Skeletal muscle tissue (tissue), 4 donors: ENCODE results near the gene NF1. TPM values are rescaled to one million over a fixed set of nuclear protein-coding genes. Genes with fewer than 3 reads are reported as not detected.

Experiments used
- H3K27ac ChIP-seq: one replicate; pipeline ENCODE4 v1.7.0; 2013; ENCODE audit warnings: mild to moderate bottlenecking, low read depth, low read length, inconsistent platforms
- H3K27me3 ChIP-seq, 3 donors: one replicate each; pipeline ENCODE4 v1.7.0; 2013; ENCODE audit warnings: low read length in 3 of 3; ENCODE audit not compliant: control insufficient read depth in 3 of 3, insufficient read depth in 3 of 3
- H3K36me3 ChIP-seq, 3 donors: one replicate each; pipeline ENCODE4 v1.7.0; 2013; ENCODE audit warnings: low read length in 3 of 3; ENCODE audit not compliant: control insufficient read depth in 3 of 3, insufficient read depth in 3 of 3
- H3K4me1 ChIP-seq, 3 donors: one replicate each; pipeline ENCODE4 v1.7.0; 2013; ENCODE audit warnings: low read length in 3 of 3, mild to moderate bottlenecking in 3 of 3; ENCODE audit not compliant: control insufficient read depth in 3 of 3, insufficient read depth in 3 of 3
- H3K4me3 ChIP-seq, 3 donors: one replicate each; pipeline ENCODE4 v1.7.0; 2013; ENCODE audit warnings: low read length in 3 of 3
- H3K9ac ChIP-seq, 3 donors: one replicate each; pipeline ENCODE4 v1.7.0; 2013; ENCODE audit warnings: low read length in 3 of 3, mild to moderate bottlenecking in 3 of 3, moderate library complexity in 2 of 3, low read depth in 1 of 3
- H3K9me3 ChIP-seq, 3 donors: one replicate each; pipeline ENCODE4 v1.7.0; 2013; ENCODE audit warnings: low read length in 3 of 3; ENCODE audit not compliant: control insufficient read depth in 3 of 3
- total RNA-seq: library from RNA; depleted of rRNA; stranded (reverse); fragments of >200 nt; gene quantifications from one replicate; pipeline ENCODE4 v1.2.3, GENCODE V29; 2014
- donor health status: Osteomylitis.

Gene NF1
- total RNA-seq, 1 donor from 2014 or later, result 76.2 TPM

DNA sequence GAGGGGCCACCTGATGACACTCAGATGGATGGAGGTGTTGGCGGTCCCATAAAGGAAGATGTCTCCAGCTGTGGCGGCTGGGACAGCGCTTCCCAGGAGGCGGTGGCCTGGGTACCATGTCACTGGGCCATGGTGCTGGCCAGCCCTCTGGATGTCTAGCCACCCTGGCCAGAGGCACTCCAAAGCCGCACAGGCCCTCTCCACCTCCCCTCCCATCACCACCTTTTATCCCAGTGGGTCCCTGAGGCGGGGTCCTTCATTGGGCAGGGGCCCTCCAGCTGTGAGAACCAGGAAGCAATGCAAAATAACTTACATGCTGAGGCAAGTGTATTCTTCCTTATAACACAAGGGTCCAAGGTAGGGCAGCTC lies 319.8 kb downstream of the NF1 start:
- no peaks in the 10 kb centered on the region for H3K36me3 ChIP-seq
- no peak overlapping the region for H3K27ac ChIP-seq
- H3K4me3 ChIP-seq, result no peak overlapping the region
- peaks cover 6 to 8% (median 7%) of the 10 kb centered on the region in 3 donors for H3K4me1 ChIP-seq
- H3K9ac ChIP-seq, result peak overlapping the region in 1 of 3 donors; percentile 6
- peaks cover 0 to 6% (median 2%) of the 10 kb centered on the region in 3 donors for H3K27me3 ChIP-seq
- no peaks in the 10 kb centered on the region for H3K9me3 ChIP-seq

DNA sequence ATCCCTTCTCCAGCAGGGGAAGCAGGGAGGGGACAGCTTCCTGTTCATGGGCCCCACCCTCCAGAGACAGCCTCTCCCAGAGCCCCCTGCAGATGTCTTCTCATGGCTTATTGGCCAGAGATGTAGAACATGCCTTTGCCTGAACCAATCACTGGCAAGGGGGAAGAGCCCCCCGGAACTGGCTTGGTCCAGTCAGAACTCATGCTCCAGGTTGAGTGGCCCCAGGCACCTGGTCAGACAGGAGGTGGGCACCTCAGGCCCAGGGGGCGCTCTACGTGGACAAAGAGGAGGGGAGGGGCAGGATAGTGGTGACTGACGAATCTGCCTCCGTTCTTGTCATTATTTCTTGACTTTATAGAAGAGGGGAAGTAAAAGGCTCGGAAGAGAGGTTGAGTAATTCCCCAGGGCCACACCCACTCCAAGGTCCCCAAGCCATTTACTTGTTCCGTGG lies 320.3 kb downstream of the NF1 start:
- H3K9me3 ChIP-seq, result no peaks in the 10 kb centered on the region
- no peak overlapping the region for H3K4me3 ChIP-seq
- H3K27ac ChIP-seq, result no peak overlapping the region
- peaks cover 0 to 6% (median 2%) of the 10 kb centered on the region in 3 donors for H3K27me3 ChIP-seq
- peaks cover 6 to 8% (median 7%) of the 10 kb centered on the region in 3 donors for H3K4me1 ChIP-seq
- H3K9ac ChIP-seq, result no peak overlapping the region
- H3K36me3 ChIP-seq, result no peaks in the 10 kb centered on the region

GRCh38 chr17:31415640-31416502 lies 321.1 kb downstream of the NF1 start:
- peaks cover 6 to 8% (median 7%) of the 10 kb centered on the region in 3 donors for H3K4me1 ChIP-seq
- H3K36me3 ChIP-seq, result no peaks in the 10 kb centered on the region
- peaks cover 0 to 6% (median 2%) of the 10 kb centered on the region in 3 donors for H3K27me3 ChIP-seq
- no peak overlapping the region for H3K4me3 ChIP-seq
- no peaks in the 10 kb centered on the region for H3K9me3 ChIP-seq
- H3K27ac ChIP-seq, result no peak overlapping the region
- H3K9ac ChIP-seq, result no peak overlapping the region

DNA sequence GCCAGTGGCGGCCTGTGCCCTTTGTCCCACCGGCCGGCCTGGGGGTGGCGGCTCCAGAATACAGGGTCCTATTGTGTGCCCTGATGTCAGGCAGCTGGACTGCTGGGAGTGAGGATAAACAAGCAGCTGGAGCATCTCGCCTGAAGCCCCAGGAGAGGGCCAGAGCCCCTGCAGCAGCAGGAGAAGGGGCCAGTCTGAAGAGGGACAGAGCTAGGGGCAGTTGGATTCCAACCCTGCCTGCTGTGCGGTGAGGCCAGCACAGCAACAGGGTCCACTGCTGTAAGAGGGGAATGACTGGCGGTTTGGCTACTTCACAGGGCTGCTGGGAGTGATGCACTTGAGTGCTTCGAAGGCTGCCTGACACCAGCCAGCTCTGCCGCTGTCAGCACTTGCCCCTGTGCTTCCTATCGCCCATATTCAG lies 321.7 kb downstream of the NF1 start:
- H3K27ac ChIP-seq, result no peak overlapping the region
- peaks cover 6 to 8% (median 7%) of the 10 kb centered on the region in 3 donors for H3K4me1 ChIP-seq
- no peaks in the 10 kb centered on the region for H3K9me3 ChIP-seq
- H3K4me3 ChIP-seq, result no peak overlapping the region
- H3K36me3 ChIP-seq, result no peaks in the 10 kb centered on the region
- peaks cover 0 to 6% (median 2%) of the 10 kb centered on the region in 3 donors for H3K27me3 ChIP-seq
- no peak overlapping the region for H3K9ac ChIP-seq

DNA sequence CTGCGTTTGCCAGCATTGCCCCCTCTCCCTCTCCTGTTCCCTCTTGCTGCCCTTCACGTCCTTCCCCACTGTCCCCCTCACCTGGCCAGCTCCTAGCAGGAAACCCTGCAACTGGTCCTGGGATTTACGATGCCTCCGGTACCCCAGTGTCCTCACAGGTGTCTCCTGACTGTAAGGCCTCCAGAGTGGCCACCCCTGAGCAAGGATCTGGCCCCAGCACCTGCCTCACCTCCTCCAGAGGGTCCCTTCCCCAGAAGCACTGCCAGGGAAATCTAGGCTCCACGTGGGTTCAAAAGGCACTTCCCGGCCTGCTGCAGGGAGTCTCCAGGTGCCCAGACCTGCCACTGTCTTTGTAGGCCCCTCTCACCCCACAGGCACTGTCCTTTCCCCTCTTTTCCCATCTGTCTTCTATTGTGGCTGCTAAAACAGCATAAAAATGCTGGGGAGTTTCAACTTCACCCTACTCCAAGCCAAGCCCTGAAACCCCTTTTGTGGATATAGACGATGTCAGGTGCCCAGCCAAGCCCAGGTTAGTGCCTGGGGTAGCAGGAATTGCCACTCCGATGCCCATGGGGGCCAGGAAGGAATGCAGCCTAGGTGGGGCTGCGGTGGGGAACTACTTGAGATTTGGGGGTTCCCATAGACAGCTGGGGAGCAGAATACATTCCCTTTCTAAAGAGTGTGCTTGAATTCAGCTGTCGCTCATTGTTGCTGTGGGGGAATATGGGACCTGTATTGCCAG lies 322.4 kb downstream of the NF1 start:
- H3K4me1 ChIP-seq, result peaks cover 6 to 8% (median 7%) of the 10 kb centered on the region in 3 donors
- H3K36me3 ChIP-seq, result no peaks in the 10 kb centered on the region
- no peak overlapping the region for H3K27ac ChIP-seq
- H3K27me3 ChIP-seq, result peaks cover 0 to 5% (median 2%) of the 10 kb centered on the region in 3 donors
- no peak overlapping the region for H3K4me3 ChIP-seq
- H3K9me3 ChIP-seq, result no peaks in the 10 kb centered on the region
- H3K9ac ChIP-seq, result no peak overlapping the region

GRCh38 chr17:31418773-31419350 lies 324.1 kb downstream of the NF1 start:
- Histone ChIP-seq H3K4me1 (peaks cover 3 to 6% (median 5%) of the 10 kb centered on the region in 3 donors), H3K27me3 (peaks cover 0 to 2% (median 0%) of the 10 kb centered on the region in 3 donors), H3K36me3 (no peaks in the 10 kb centered on the region), H3K27ac (no peak overlapping the region), H3K9me3 (no peaks in the 10 kb centered on the region), H3K9ac (no peak overlapping the region), H3K4me3 (no peak overlapping the region)

DNA sequence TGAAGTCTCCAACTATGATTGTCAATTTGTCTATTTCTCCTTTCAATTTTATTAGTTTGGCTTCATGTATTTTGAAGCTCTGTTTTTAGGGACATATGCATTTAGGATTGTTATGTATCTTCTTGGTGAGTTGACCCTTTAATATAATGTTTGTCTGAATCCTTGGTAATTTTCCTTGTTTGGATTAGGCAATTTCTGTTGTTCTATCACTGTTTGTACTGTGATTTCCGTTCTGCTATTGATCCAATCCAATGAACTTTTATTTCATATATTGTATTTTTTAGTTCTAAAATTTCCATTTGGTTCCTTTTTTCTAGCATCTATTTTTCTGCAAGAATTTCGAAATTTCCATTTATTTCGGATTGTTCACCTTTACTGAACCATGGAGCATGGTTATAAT lies 327.7 kb downstream of the NF1 start:
- Histone ChIP-seq H3K9ac (no peak overlapping the region), H3K27me3 (peaks cover 2 to 11% (median 2%) of the 10 kb centered on the region in 3 donors), H3K27ac (no peak overlapping the region), H3K4me3 (no peak overlapping the region), H3K4me1 (peaks cover 0 to 4% (median 0%) of the 10 kb centered on the region in 3 donors), H3K9me3 (no peaks in the 10 kb centered on the region), H3K36me3 (no peaks in the 10 kb centered on the region)

- Histone ChIP-seq H3K36me3 (no peaks in the 10 kb centered on the region), H3K27me3 (peaks cover 4 to 25% (median 15%) of the 10 kb centered on the region in 3 donors)
These were observed 330.1 kb downstream of the NF1 start for GRCh38 chr17:31424944-31425281.

GRCh38 chr17:31425282-31426040 lies 330.7 kb downstream of the NF1 start:
- Histone ChIP-seq H3K36me3 (no peaks in the 10 kb centered on the region), H3K4me1 (peaks cover 3 to 16% (median 9%) of the 10 kb centered on the region in 3 donors), H3K27ac (no peak overlapping the region), H3K4me3 (no peak overlapping the region), H3K9ac (peak overlapping the region in 1 of 3 donors; percentile 40), H3K27me3 (peaks cover 6 to 27% (median 17%) of the 10 kb centered on the region in 3 donors), H3K9me3 (no peaks in the 10 kb centered on the region)

More at GRCh38 chr17:31424944-31425281, 330.1 kb downstream of the NF1 start:
- H3K4me1 ChIP-seq, result peaks cover 3 to 16% (median 9%) of the 10 kb centered on the region in 3 donors
- H3K9ac ChIP-seq, result no peak overlapping the region
- H3K27ac ChIP-seq, result no peak overlapping the region
- no peaks in the 10 kb centered on the region for H3K9me3 ChIP-seq
- H3K4me3 ChIP-seq, result no peak overlapping the region
